Left lobe of liver (tissue), 2 donors: ENCODE results near the gene TMPRSS3. TPM values are rescaled to one million over a fixed set of nuclear protein-coding genes. Genes with fewer than 3 reads are reported as not detected.
A peak's percentile ranks its signal among the peaks of the same experiment; 100 is the strongest.

Experiments used
- ATAC-seq: fragments of 200-7000 bp; cut with Tn5 transposase; one replicate; pipeline ENCODE4 v1.9.1; 2020; ENCODE audit warnings: mild to moderate bottlenecking, moderate library complexity
- DNase-seq: peaks from one replicate; pipeline ENCODE4 v3.0.0-alpha.2; 2020; ENCODE audit warnings: low spot score
- total RNA-seq: library from RNA; stranded (reverse); gene quantifications from one replicate; pipeline ENCODE4 v1.2.1, GENCODE V29; 2021
- donor health status: DM: no; HTN: no; CAD: no; lungs with moderate emphysema.
- donor health status: DM: no; HTN: yes; CAD: no.

Gene TMPRSS3
- total RNA-seq, 1 donor from 2014 or later, result 1.0 TPM

DNA sequence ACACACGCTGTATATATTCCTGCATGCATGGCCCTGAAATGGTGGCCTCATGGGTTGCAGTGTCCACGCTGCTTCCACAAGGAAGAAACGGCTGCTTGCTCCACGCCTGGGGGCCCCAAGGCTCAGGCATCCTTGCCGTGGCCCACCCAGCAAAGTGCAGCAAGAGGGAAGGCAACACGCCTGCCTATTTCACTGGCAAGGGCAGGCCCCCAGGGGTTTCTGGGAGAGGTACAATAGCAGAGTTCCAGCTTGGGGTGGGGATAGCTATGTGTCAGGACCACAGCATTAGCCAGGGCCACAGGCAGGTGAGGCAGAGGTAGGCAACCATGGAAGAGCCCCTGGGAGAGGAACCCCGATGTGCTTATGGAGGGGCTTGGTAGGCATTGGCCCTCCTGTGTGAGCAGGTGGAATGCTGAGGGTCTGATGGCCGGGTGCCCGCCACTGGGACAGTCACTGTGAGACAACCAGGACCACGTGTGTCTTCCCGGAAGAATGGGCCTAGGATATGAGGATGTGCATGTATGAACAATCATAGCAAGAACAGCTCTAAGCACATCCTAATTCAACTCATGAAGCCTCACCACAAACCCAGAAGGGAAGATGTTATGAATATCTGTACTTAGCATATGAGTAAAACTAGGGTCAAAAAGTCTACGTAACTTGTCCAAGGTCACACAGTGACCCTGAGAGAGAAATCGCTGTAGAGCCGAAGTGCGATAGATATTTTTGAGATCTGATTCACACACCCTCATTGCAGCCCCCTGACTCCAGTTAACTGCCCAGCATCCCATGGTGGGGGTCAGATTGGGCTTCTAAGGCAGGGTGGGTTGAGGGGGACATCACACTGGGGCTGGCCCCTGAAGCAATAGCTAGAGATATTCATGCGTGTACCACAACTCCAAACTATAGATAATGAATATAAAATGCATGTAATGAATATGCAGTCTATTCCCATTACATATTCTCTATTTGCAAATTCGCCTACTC, 56.8 kb downstream of the TMPRSS3 start:
- DNase-seq (peak; percentile 37), ATAC-seq (no peak)

DNA sequence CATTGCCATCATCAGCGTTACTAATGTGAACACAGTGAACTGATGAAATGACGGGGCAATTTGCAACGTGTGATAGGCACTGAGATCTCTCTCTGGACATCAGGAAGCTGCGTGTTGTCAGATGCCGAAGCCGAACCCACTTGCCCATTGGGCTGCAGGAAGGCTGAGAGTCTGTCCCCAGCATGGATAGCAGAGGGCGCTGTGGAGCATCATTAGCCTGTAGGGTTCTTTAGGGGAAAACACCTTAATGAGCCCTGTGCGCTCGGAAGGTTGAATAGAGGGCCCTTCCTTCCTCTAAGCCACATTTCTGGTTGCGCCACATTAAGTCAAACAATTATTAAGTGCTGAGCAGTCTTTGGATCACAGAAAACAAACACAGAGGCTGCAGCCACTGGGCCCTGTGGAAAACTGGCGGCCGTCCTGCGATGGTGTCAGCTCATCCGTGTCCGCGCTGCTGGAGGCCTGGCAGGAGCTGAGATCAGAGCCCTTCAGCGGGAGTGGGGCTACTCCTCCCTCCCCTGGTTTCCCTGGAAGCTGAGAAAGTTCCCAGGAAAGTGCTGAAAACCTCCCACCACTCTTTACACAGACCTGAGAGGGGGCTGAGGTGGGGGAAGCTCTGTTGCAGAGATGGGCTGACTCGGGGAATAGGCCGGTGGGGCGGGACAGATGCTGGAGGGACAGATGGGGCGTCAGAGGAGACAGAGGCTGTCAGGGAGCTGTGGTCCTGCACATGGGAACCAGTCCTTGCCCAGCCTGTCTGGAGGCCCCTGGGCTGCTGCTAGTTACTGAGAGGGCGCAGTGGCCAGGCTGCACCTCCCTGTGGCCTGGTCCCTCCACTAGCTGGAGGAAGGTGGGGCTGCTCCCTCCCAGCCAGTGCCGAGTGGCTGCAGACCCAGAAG, 57.8 kb downstream of the TMPRSS3 start:
- peak; percentile 64 for DNase-seq
- ATAC-seq, result peak; percentile 94

GRCh38 chr21:42337276-42337675, 58.6 kb downstream of the TMPRSS3 start:
- ATAC-seq, result no peak
- no peak for DNase-seq

DNA sequence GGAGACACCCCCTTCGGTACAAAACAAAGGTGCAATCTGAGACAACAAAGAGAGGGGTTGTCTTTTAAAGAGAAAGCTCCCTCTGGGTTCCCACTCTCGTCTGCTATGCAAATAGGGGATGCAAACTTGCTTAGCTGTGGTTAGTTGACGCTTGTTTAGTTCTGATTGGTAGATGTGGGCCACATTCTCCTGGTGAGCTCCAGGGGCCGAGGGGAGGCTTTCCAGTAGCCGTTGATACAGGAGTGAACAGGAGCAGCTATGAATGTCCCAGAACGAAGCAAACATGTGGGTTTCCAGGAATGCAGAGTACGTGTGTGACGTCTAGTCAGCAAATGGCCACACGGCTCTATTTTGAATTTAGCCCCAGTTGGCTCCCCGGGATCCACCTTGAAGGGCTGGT, 59.8 kb downstream of the TMPRSS3 start:
- peak; percentile 8 for DNase-seq
- ATAC-seq, result no peak

DNA sequence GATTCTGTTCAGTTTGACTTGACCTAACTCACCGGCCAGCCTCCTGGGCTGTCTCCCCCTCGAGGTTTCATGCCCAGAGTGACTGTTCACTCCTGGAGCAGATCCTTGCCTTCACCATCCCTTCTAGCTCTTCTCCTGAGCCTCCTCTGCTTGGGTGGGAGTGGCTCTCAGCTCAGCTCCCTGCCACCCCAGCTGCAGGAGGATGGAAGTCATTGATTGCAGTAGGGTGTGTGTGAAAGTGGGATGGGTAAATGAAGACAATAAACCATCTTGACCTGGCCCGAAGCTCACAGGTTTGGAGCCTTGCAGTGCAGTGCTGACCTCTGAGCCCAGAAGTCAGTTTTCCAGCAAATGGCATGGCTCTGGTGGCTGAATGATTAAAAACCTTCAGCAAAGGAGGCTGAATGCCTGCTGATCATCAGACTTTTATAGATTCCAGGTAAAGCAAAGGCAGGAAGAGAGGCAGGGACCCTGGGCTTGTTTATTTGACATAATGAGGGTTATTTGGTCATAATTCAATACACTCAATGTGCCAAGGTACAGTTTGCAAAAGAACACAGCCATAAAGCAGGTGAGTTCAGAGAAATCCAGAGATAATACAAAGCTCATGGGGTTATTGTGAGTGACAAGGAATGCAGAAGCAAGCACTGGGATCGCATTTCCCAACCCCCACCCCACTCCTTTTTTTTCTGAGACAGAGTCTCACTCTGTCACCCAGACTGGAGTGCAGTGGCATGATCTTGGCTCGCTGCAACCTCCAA, 63.1 kb downstream of the TMPRSS3 start:
- ATAC-seq (no peak), DNase-seq (peak; percentile 4)

- ATAC-seq (no peak), DNase-seq (no peak)
Measured at GRCh38 chr21:42331660-42332059, 64.2 kb downstream of the TMPRSS3 start.

DNA sequence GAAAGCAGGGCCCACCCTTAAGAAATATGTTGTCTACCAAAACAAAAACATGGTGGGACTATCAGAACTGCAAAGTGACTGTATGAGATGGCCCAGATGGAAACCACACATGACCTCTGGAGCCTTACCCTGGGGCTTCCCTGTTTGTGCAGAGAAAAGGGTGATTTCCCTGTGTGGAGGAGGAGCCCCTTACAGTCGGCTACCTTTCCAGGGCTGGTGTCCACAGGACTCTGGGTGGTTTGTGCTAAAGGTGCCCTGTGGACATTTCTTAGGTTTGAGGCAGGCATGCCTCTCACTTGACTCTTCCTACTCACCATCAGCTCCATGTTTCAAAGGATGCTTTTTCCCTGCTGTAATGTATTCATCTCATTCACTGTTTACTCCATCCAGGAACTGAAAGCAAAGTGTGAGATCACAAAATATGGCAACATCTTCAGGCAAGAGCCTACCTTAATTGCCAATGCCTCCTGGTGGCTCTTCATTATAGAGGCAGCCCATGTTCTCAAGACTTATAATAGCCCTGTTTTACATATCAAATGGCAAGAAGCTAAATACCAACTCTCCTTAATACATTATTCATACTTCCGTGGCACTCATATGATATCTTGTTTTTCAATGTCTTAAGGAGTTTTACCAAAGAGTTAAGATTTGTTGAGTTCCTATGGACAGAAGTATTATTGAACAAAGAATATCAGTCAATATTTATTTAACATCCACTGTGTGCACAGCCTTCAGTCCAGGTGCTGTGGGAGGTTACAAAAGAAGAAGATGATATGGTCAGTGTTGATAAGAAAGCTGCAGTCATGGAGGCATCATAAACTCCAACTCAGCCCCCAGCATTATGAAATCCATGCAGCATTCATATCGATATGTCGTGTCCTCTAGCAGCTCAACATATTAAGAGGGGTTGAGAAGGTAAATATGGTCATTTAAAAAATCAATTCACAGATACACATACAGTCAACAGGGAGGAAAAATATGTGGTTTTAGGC, 65.2 kb downstream of the TMPRSS3 start:
- ATAC-seq, result no peak
- peak; percentile 29 for DNase-seq

- ATAC-seq (no peak), DNase-seq (peak; percentile 23)
Measured at GRCh38 chr21:42324896-42325295, 71.0 kb downstream of the TMPRSS3 start.

Other genes with a start within 250 kb of the TMPRSS3 start
- gene ABCG1, start 176.9 kb downstream of the TMPRSS3 start, total RNA-seq, result 4.7 TPM
- 4.1 TPM for gene TFF3, start 80.6 kb downstream of the TMPRSS3 start, total RNA-seq
- gene TFF2, start 45.1 kb downstream of the TMPRSS3 start, total RNA-seq, result 0.25 TPM
- gene TFF1, start 29.5 kb downstream of the TMPRSS3 start, total RNA-seq, result 0.83 TPM
- 0.20 TPM for gene UBASH3A, start 7.8 kb upstream of the TMPRSS3 start, total RNA-seq
- 0.33 TPM for gene RSPH1, start 100.2 kb upstream of the TMPRSS3 start, total RNA-seq
- gene SLC37A1, start 117.8 kb upstream of the TMPRSS3 start, total RNA-seq, result 5.0 TPM